Activated T-cell treated with anti-CD3 and anti-CD28 coated beads for 24 hours (primary cell): Measurements from ENCODE around the gene IFI16.
"Not testable (repeated sequence)": the region's sequence is repeated elsewhere in the genome, so short reads cannot be mapped to it uniquely, and the experiment has no call there.

Experiments used
- DNase-seq: peaks from one replicate; pipeline ENCODE4 v3.0.0-alpha.2; 2020; ENCODE audit warnings: low read depth

The IFI16 gene

GRCh38 chr1:159008744-159009188 lies 941 bp upstream of the IFI16 start:
- no peak for DNase-seq

GRCh38 chr1:159009287-159009686 lies 420 bp upstream of the IFI16 start:
- no peak for DNase-seq

- DNase-seq = no peak
Measured at GRCh38 chr1:159010391-159010790, 684 bp downstream of the IFI16 start.

GRCh38 chr1:159011001-159011400 lies 1.3 kb downstream of the IFI16 start:
- not testable (repeated sequence) for DNase-seq

- no peak for DNase-seq
Measured at GRCh38 chr1:159011751-159012150, 2.0 kb downstream of the IFI16 start.

GRCh38 chr1:159012495-159012894 lies 2.8 kb downstream of the IFI16 start:
- no peak for DNase-seq

- no peak for DNase-seq
Measured at GRCh38 chr1:159014003-159014571, 4.4 kb downstream of the IFI16 start.

- no peak for DNase-seq
Measured at GRCh38 chr1:159014851-159015250, 5.1 kb downstream of the IFI16 start.

GRCh38 chr1:159015440-159015909 lies 5.8 kb downstream of the IFI16 start:
- no peak for DNase-seq

GRCh38 chr1:159023723-159024122 lies 14.0 kb downstream of the IFI16 start:
- no peak for DNase-seq

- no peak for DNase-seq
Measured at GRCh38 chr1:159025043-159025442, 15.3 kb downstream of the IFI16 start.

GRCh38 chr1:159026841-159027240 lies 17.1 kb downstream of the IFI16 start:
- DNase-seq = not testable (repeated sequence)

- no peak for DNase-seq
Measured at GRCh38 chr1:159030311-159030710, 20.6 kb downstream of the IFI16 start.

- no peak for DNase-seq
Measured at GRCh38 chr1:159030877-159031447, 21.3 kb downstream of the IFI16 start.

- DNase-seq = no peak
Measured at GRCh38 chr1:159040206-159040605, 30.5 kb downstream of the IFI16 start.

GRCh38 chr1:159040893-159041724 lies 31.4 kb downstream of the IFI16 start:
- DNase-seq = no peak

- DNase-seq = not testable (repeated sequence)
Measured at GRCh38 chr1:159046486-159046885, 36.8 kb downstream of the IFI16 start.

GRCh38 chr1:159051436-159051835 lies 41.7 kb downstream of the IFI16 start:
- DNase-seq = no peak

GRCh38 chr1:159054427-159054826 lies 44.7 kb downstream of the IFI16 start:
- DNase-seq = no peak

GRCh38 chr1:159055181-159055641 lies 45.5 kb downstream of the IFI16 start:
- DNase-seq = no peak

GRCh38 chr1:159056069-159056698 lies 46.5 kb downstream of the IFI16 start:
- DNase-seq = no peak

- DNase-seq = no peak
Measured at GRCh38 chr1:159058751-159059150, 49.0 kb downstream of the IFI16 start.

GRCh38 chr1:159065106-159065505 lies 55.4 kb downstream of the IFI16 start:
- DNase-seq = no peak
